ENCODE measurements around the gene DNAH6. TPM values are rescaled to one million over a fixed set of nuclear protein-coding genes. Genes with fewer than 3 reads are reported as not detected.
A peak's percentile ranks its signal among the peaks of the same experiment; 100 is the strongest.

Gene DNAH6
- total and polyA plus RNA-seq, 11 donors = 0.05 to 0.75 (median 0.10) TPM; not detected in 2

GRCh38 chr2:84851876-84852275 lies 335.6 kb downstream of the DNAH6 start:
- DNase-seq = no peak
- Histone ChIP-seq H3K4me1 (peaks cover 0 to 16% (median 0%) of the 10 kb centered on the region in 12 donors), H3K4me3 (no peak overlapping the region), H3K27me3 (no peaks in the 10 kb centered on the region), H3K36me3 (no peaks in the 10 kb centered on the region), H3K27ac (no peak overlapping the region), H3K9me3 (peaks cover 0 to 5% (median 0%) of the 10 kb centered on the region in 12 donors)
- intact Hi-C loops (cut with DNase I) = loop anchor here in 2 of 10 donors (5.0 to 10.0 kb wide), 2 partner anchors 107 to 220 kb away; no protein-coding TSS in a partner anchor
- no peak for ATAC-seq
- 58 to 79% (median 74%) methylated on average over 3 of the region's 3 CpGs for WGBS, 4 donors
- no peak for TF ChIP-seq CTCF (IDR thresholded peaks at IDR 0.05)
- no peak for TF ChIP-seq POLR2A (IDR thresholded peaks at IDR 0.05)

DNA sequence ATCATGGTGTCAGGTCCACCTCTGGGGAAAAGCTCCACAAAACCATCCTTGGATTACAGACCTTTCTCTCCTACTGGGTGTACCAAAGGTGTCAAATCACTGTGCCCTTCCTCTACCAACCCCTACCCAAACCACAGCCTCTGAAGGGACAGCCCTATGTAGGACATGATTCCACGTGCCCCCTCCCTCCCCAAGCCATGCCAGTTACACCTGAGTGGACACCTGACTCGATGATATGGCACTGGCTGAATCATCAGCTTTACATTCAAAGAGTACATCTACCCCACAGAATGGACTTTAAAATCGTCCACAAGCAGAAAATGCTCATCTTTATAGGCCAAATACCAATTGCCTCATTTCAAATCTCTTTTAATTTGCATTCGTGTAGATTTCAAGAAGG lies 338.6 kb downstream of the DNAH6 start:
- 51 to 69% (median 66%) methylated on average over 4 of the region's 4 CpGs for WGBS, 4 donors
- ATAC-seq (no peak), DNase-seq (no peak)
- Histone ChIP-seq H3K9me3 (peaks cover 0 to 5% (median 0%) of the 10 kb centered on the region in 12 donors), H3K4me3 (no peak overlapping the region), H3K36me3 (no peaks in the 10 kb centered on the region), H3K27ac (no peak overlapping the region), H3K27me3 (no peaks in the 10 kb centered on the region), H3K4me1 (peaks cover 0 to 19% (median 0%) of the 10 kb centered on the region in 12 donors)
- TF ChIP-seq CTCF (IDR thresholded peaks at IDR 0.05) (no peak), POLR2A (IDR thresholded peaks at IDR 0.05) (no peak)
- intact Hi-C loops (cut with DNase I) = loop anchor here in 2 of 10 donors (5.0 to 10.0 kb wide), 2 partner anchors 110 to 223 kb away; no protein-coding TSS in a partner anchor

DNA sequence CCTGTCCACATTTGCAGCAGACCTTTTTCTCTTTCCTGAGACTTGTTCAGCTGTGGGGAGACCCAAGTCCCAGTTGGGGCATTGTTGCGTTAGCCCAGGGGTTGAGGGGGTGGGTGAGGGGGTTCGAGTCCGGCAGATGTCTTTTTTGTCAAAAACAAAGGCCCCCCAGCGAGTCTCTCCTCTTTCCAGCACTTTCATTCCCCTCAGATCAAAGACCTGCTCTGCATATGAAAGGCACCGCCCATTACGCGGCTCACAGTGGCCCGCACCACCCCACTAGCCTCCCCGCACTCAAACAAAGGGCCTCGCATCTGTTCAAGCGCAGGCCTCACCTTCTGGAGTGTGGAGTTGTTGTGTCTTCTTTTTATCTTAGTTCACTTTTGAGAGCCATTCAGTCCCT lies 339.4 kb downstream of the DNAH6 start:
- Histone ChIP-seq H3K36me3 (no peaks in the 10 kb centered on the region), H3K27ac (no peak overlapping the region), H3K4me1 (peaks cover 0 to 19% (median 0%) of the 10 kb centered on the region in 12 donors), H3K9me3 (peaks cover 0 to 5% (median 0%) of the 10 kb centered on the region in 12 donors), H3K4me3 (no peak overlapping the region), H3K27me3 (no peaks in the 10 kb centered on the region)
- DNase-seq = no peak
- no peak for TF ChIP-seq POLR2A (IDR thresholded peaks at IDR 0.05)
- no peak for TF ChIP-seq CTCF (IDR thresholded peaks at IDR 0.05)
- 18 to 38% (median 29%) methylated on average over 11 of the region's 11 CpGs for WGBS, 4 donors
- no peak for ATAC-seq
- intact Hi-C loops (cut with DNase I) = loop anchor here in 1 of 10 donors (10.0 kb wide), 1 partner anchor 111 kb away; no protein-coding TSS in a partner anchor

DNA sequence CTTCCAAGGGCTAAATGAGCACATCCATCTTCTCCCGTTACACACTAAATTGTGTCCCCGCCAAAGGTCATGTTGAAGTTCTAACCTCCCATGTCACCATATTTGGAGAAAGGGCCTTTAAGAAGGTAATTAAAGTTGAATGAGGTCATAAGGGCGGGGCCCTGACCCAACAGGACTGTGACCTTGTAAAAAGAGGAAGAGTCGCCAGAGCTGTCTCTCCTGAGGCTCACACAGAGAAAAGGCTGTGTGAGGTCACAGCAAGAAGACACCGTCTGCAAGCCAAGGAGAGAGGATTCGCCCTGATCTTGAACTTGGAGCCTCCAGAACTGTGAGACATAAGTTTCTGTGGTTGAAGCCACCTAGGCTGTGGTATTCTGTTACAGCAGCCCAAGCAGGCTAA lies 340.5 kb downstream of the DNAH6 start:
- no peak for ATAC-seq
- Histone ChIP-seq H3K4me1 (peaks cover 0 to 19% (median 0%) of the 10 kb centered on the region in 12 donors), H3K27ac (peak overlapping the region in 1 of 12 donors; percentile 46), H3K9me3 (peaks cover 0 to 5% (median 0%) of the 10 kb centered on the region in 12 donors), H3K36me3 (no peaks in the 10 kb centered on the region), H3K27me3 (no peaks in the 10 kb centered on the region), H3K4me3 (no peak overlapping the region)
- no peak for TF ChIP-seq CTCF (IDR thresholded peaks at IDR 0.05)
- intact Hi-C loops (cut with DNase I) = loop anchor here in 1 of 10 donors (10.0 kb wide), 1 partner anchor 112 kb away; no protein-coding TSS in a partner anchor
- DNase-seq = no peak
- WGBS, 4 donors = 77 to 83% (median 80%) methylated on average over 6 of the region's 6 CpGs

Measured in heart left ventricle (tissue), 16 donors.